Osteoblast (primary cell): ENCODE measurements around the gene SHISAL1. TPM values are rescaled to one million over a fixed set of nuclear protein-coding genes. Genes with fewer than 3 reads are reported as not detected.

Source experiments
- DNase-seq: peaks from one replicate; pipeline ENCODE4 v3.0.0; 2011; ENCODE audit warnings: low spot score, mixed read lengths; ENCODE audit not compliant: insufficient read length; ENCODE audit errors: missing footprints
- H2AFZ ChIP-seq: 2 replicates; pipeline ENCODE4 v1.6.0; 2011; ENCODE audit warnings: mild to moderate bottlenecking, low read length
- H3K27ac ChIP-seq: 2 replicates; pipeline ENCODE4 v1.5.1; 2011; ENCODE audit warnings: mild to moderate bottlenecking, low read depth, low read length, moderate library complexity
- H3K27me3 ChIP-seq: 2 replicates; pipeline ENCODE4 v1.6.0; 2012; ENCODE audit warnings: mild to moderate bottlenecking, control low read depth, inconsistent platforms, low read length, moderate library complexity; ENCODE audit not compliant: insufficient read depth
- H3K36me3 ChIP-seq: 2 replicates; pipeline ENCODE4 v1.5.1; 2011; ENCODE audit warnings: mild to moderate bottlenecking, low read length, control low read depth, moderate library complexity; ENCODE audit not compliant: insufficient read depth
- H3K4me1 ChIP-seq: 2 replicates; pipeline ENCODE4 v1.5.1; 2011; ENCODE audit warnings: mild to moderate bottlenecking, low read length, control low read depth, moderate library complexity; ENCODE audit not compliant: insufficient read depth
- H3K4me2 ChIP-seq: 2 replicates; pipeline ENCODE4 v1.6.0; 2011; ENCODE audit warnings: mild to moderate bottlenecking, low read length; ENCODE audit not compliant: insufficient read depth
- H3K4me3 ChIP-seq: fragments of 200-600 bp; sonication (generic); 3 replicates; pipeline ENCODE4 v1.5.1; 2012; ENCODE audit warnings: mild to moderate bottlenecking, low read length, inconsistent platforms; ENCODE audit not compliant: insufficient read depth
- H3K79me2 ChIP-seq: 2 replicates; pipeline ENCODE4 v1.6.0; 2012; ENCODE audit warnings: mild to moderate bottlenecking, low read length, control low read depth, inconsistent platforms; ENCODE audit not compliant: insufficient read depth
- H3K9me3 ChIP-seq: 2 replicates; pipeline ENCODE4 v1.5.1; 2011; ENCODE audit warnings: low read depth, low read length, control low read depth
- H4K20me1 ChIP-seq: 2 replicates; pipeline ENCODE4 v1.6.0; 2012; ENCODE audit warnings: mild to moderate bottlenecking, low read length, control low read depth; ENCODE audit not compliant: insufficient read depth
- CTCF ChIP-seq: IDR thresholded peaks from 2 replicates; pipeline ENCODE4 v1.5.1; 2011; ENCODE audit warnings: mild to moderate bottlenecking, low read depth, low read length, moderate library complexity; ENCODE audit errors: extremely low read depth
- total RNA-seq: library from RNA; depleted of rRNA; stranded (reverse); fragments of >200 nt; gene quantifications from 2 replicates; pipeline ENCODE4 v1.2.3, GENCODE V29; 2012

The SHISAL1 gene
- total RNA-seq, 1 donor, result 52.5 TPM

- Histone ChIP-seq H3K4me3 (no peak overlapping the region), H3K36me3 (no peaks in the 10 kb centered on the region), H3K4me2 (no peak overlapping the region), H3K27ac (no peak overlapping the region), H3K79me2 (no peaks in the 10 kb centered on the region), H2AFZ (no peak overlapping the region), H3K9me3 (no peaks in the 10 kb centered on the region), H4K20me1 (no peaks in the 10 kb centered on the region), H3K27me3 (peaks cover 16% of the 10 kb centered on the region), H3K4me1 (peaks cover 14% of the 10 kb centered on the region)
- peak; percentile 76 for DNase-seq
- no peak for TF ChIP-seq CTCF
Measured at GRCh38 chr22:44347549-44347948, 34.8 kb upstream of the SHISAL1 start.

GRCh38 chr22:44347080-44347479, 34.3 kb upstream of the SHISAL1 start:
- Histone ChIP-seq H3K4me1 (peaks cover 13% of the 10 kb centered on the region), H3K4me3 (no peak overlapping the region), H4K20me1 (no peaks in the 10 kb centered on the region), H3K79me2 (no peaks in the 10 kb centered on the region), H3K36me3 (no peaks in the 10 kb centered on the region), H3K27me3 (peaks cover 16% of the 10 kb centered on the region), H3K27ac (no peak overlapping the region), H3K4me2 (no peak overlapping the region), H3K9me3 (no peaks in the 10 kb centered on the region), H2AFZ (no peak overlapping the region)
- peak; percentile 92 for DNase-seq
- no peak for TF ChIP-seq CTCF

GRCh38 chr22:44345872-44346271, 33.1 kb upstream of the SHISAL1 start:
- H3K36me3 ChIP-seq, result no peaks in the 10 kb centered on the region
- H3K9me3 ChIP-seq, result no peaks in the 10 kb centered on the region
- H3K79me2 ChIP-seq, result no peaks in the 10 kb centered on the region
- no peak overlapping the region for H2AFZ ChIP-seq
- DNase-seq, result peak; percentile 49
- no peak overlapping the region for H3K4me3 ChIP-seq
- TF ChIP-seq CTCF, result no peak
- peaks cover 16% of the 10 kb centered on the region for H3K27me3 ChIP-seq
- H3K4me2 ChIP-seq, result no peak overlapping the region
- H4K20me1 ChIP-seq, result no peaks in the 10 kb centered on the region
- H3K4me1 ChIP-seq, result peaks cover 11% of the 10 kb centered on the region
- H3K27ac ChIP-seq, result no peak overlapping the region

- DNase-seq, result peak; percentile 44
- Histone ChIP-seq H3K27me3 (peaks cover 11% of the 10 kb centered on the region), H3K36me3 (no peaks in the 10 kb centered on the region), H3K4me2 (no peak overlapping the region), H3K9me3 (no peaks in the 10 kb centered on the region), H2AFZ (no peak overlapping the region), H3K27ac (no peak overlapping the region), H3K79me2 (no peaks in the 10 kb centered on the region), H3K4me3 (no peak overlapping the region), H4K20me1 (no peaks in the 10 kb centered on the region), H3K4me1 (peaks cover 10% of the 10 kb centered on the region)
- no peak for TF ChIP-seq CTCF
Measured at GRCh38 chr22:44344407-44344806, 31.7 kb upstream of the SHISAL1 start.
